SU-DHL-6 (cell line): ENCODE measurements around the gene CEACAM6.

Experiments used
- EZH2phosphoT487 ChIP-seq: fragments of 200-600 bp; sonication (generic), shearing (Covaris generic); conservative IDR thresholded peaks from 2 replicates; pipeline ENCODE4 v1.6.1; 2018; ENCODE audit warnings: mild to moderate bottlenecking, antibody characterized with exemption, low read length, moderate library complexity, mixed read lengths
- TF ChIP-seq, protein P1 (sequence below): fragments of 200-600 bp; sonication (generic); IDR thresholded peaks from one replicate; pipeline ENCODE4 v1.5.1; 2017; ENCODE audit warnings: antibody characterized with exemption, mild to moderate bottlenecking, low read length, moderate library complexity; ENCODE audit not compliant: insufficient read depth, poor library complexity, severe bottlenecking

DNA sequence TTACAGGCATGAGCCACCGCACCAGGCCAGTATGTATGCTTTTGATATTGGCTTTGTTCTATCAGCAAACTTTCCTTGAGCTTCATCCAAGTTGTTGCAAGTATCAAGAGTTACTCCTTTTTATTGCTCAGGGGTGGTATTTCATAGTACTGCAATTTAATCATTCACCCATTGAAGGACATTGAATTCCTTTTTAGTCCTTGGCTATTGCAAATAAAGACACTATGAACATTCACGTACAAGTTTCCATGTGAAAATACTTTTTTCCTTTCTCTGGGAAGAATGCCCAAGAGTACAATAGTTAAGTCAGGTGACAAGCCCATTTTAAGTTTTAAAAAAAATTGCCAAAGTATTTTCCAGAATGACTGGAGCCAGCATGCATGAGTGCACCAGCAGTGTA is 61.4 kb downstream of the CEACAM6 start:
- TF ChIP-seq, protein P1, sequence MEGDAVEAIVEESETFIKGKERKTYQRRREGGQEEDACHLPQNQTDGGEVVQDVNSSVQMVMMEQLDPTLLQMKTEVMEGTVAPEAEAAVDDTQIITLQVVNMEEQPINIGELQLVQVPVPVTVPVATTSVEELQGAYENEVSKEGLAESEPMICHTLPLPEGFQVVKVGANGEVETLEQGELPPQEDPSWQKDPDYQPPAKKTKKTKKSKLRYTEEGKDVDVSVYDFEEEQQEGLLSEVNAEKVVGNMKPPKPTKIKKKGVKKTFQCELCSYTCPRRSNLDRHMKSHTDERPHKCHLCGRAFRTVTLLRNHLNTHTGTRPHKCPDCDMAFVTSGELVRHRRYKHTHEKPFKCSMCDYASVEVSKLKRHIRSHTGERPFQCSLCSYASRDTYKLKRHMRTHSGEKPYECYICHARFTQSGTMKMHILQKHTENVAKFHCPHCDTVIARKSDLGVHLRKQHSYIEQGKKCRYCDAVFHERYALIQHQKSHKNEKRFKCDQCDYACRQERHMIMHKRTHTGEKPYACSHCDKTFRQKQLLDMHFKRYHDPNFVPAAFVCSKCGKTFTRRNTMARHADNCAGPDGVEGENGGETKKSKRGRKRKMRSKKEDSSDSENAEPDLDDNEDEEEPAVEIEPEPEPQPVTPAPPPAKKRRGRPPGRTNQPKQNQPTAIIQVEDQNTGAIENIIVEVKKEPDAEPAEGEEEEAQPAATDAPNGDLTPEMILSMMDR = no peak
- no peak for TF ChIP-seq EZH2phosphoT487
